Endodermal cell (in vitro differentiated cells): ENCODE measurements around the gene SLC47A1. TPM values are rescaled to one million over a fixed set of nuclear protein-coding genes. Genes with fewer than 3 reads are reported as not detected.

ENCODE experiments used
- DNase-seq: peaks from one replicate; pipeline ENCODE4 v3.0.0-alpha.2; 2017
- H3K27ac ChIP-seq: 2 replicates; pipeline ENCODE4 v1.5.1; 2013; ENCODE audit warnings: mild to moderate bottlenecking, low read depth, low read length, moderate library complexity
- H3K27me3 ChIP-seq: 2 replicates; pipeline ENCODE4 v1.6.1; 2013; ENCODE audit warnings: mild to moderate bottlenecking, low read length, moderate library complexity; ENCODE audit not compliant: insufficient read depth, control insufficient read depth, poor library complexity, severe bottlenecking
- H3K36me3 ChIP-seq: 2 replicates; pipeline ENCODE4 v1.7.0; 2013; ENCODE audit warnings: mild to moderate bottlenecking, low read length, moderate library complexity; ENCODE audit not compliant: control insufficient read depth, insufficient read depth
- H3K4me1 ChIP-seq: one replicate; pipeline ENCODE4 v1.7.0; 2013; ENCODE audit warnings: low read length; ENCODE audit not compliant: control insufficient read depth, insufficient read depth
- H3K4me3 ChIP-seq: 2 replicates; pipeline ENCODE4 v1.5.1; 2013; ENCODE audit warnings: mild to moderate bottlenecking, low read length, moderate library complexity
- H3K9ac ChIP-seq: 2 replicates; pipeline ENCODE4 v1.6.1; 2013; ENCODE audit warnings: mild to moderate bottlenecking, low read length, moderate library complexity; ENCODE audit not compliant: poor library complexity, severe bottlenecking; ENCODE audit errors: extremely low read depth
- H3K9me3 ChIP-seq: 2 replicates; pipeline ENCODE4 v1.6.1; 2013; ENCODE audit warnings: mild to moderate bottlenecking, low read length, moderate library complexity; ENCODE audit not compliant: control insufficient read depth
- H3K27ac Mint-ChIP-seq: 2 replicates; pipeline ENCODE4 v1.8.0; 2020; ENCODE audit warnings: mixed read lengths
- H3K27me3 Mint-ChIP-seq: 2 replicates; pipeline ENCODE4 v1.8.0; 2021; ENCODE audit warnings: mild to moderate bottlenecking, mixed read lengths; ENCODE audit not compliant: insufficient read depth
- H3K36me3 Mint-ChIP-seq: 2 replicates; pipeline ENCODE4 v1.8.0; 2020; ENCODE audit warnings: low read depth, mixed read lengths
- H3K4me1 Mint-ChIP-seq: 2 replicates; pipeline ENCODE4 v1.8.0; 2020; ENCODE audit warnings: mixed read lengths
- H3K4me3 Mint-ChIP-seq: 2 replicates; pipeline ENCODE4 v1.8.0; 2020; ENCODE audit warnings: mild to moderate bottlenecking, moderate library complexity, mixed read lengths
- H3K9me3 Mint-ChIP-seq: 2 replicates; pipeline ENCODE4 v1.8.0; 2020; ENCODE audit warnings: mild to moderate bottlenecking, mixed read lengths
- WGBS, 2 experiments: methylation state at CpG; one replicate each; pipeline versions ENCODE4 v1.1.5 to v1.1.7; 2013; ENCODE audit warnings: missing lambda C conversion rate in 2 of 2, mixed read lengths in 1 of 2; ENCODE audit not compliant: insufficient coverage in 1 of 2, insufficient read length in 1 of 2; 5-methylcytosine and 5-hydroxymethylcytosine counted together
- total RNA-seq, 2 donors: library from RNA; stranded (reverse); fragmentation: NEBNext Ultra II Directional in 1 of 2; extraction: Animal tissue kit (Norgen Biotek cat#: 25700) in 1 of 2; gene quantifications; 2 replicates in 1 of 2; 3 replicates in 1 of 2; pipeline ENCODE4 v1.2.1, GENCODE V29; 2021
- TF ChIP-seq, protein P1 (sequence below): fragments of 200-600 bp; sonication (generic); conservative IDR thresholded peaks from 2 replicates; pipeline ENCODE4 v1.5.0; 2021; ENCODE audit warnings: antibody characterized with exemption, mild to moderate bottlenecking

SLC47A1 gene
- total RNA-seq, 2 donors from 2014 or later = 2.5 to 3.1 TPM

DNA sequence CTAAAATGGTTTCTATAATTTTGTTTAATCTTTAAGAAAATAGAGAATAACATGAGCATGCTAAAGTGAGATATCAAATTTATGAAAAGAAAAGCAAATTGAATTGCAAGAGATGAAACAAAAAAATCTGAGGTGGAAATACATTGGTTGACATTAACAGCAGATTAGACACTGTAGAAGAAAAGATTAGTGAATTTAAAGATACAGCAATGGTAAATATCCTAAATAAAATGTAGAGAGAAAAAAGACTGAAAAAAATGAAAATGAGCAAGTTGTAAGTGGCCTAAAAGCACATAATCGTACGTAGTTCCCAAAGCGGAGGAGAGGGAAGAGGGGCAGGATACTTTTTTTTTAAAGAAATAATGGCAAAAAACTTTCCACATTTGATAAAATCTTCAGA is 84.4 kb downstream of the SLC47A1 start:
- peak overlapping the region; percentile 2 for H3K4me3 ChIP-seq
- Mint-ChIP-seq H3K4me3 (no peak overlapping the region), H3K27ac (no peak overlapping the region), H3K4me1 (no peaks in the 10 kb centered on the region), H3K36me3 (peaks cover 13% of the 10 kb centered on the region), H3K27me3 (no peaks in the 10 kb centered on the region), H3K9me3 (peaks cover 49% of the 10 kb centered on the region)
- TF ChIP-seq, protein P1, sequence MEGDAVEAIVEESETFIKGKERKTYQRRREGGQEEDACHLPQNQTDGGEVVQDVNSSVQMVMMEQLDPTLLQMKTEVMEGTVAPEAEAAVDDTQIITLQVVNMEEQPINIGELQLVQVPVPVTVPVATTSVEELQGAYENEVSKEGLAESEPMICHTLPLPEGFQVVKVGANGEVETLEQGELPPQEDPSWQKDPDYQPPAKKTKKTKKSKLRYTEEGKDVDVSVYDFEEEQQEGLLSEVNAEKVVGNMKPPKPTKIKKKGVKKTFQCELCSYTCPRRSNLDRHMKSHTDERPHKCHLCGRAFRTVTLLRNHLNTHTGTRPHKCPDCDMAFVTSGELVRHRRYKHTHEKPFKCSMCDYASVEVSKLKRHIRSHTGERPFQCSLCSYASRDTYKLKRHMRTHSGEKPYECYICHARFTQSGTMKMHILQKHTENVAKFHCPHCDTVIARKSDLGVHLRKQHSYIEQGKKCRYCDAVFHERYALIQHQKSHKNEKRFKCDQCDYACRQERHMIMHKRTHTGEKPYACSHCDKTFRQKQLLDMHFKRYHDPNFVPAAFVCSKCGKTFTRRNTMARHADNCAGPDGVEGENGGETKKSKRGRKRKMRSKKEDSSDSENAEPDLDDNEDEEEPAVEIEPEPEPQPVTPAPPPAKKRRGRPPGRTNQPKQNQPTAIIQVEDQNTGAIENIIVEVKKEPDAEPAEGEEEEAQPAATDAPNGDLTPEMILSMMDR = no peak
- peaks cover 43% of the 10 kb centered on the region for H3K9me3 ChIP-seq
- no peak overlapping the region for H3K9ac ChIP-seq
- H3K4me1 ChIP-seq = no peaks in the 10 kb centered on the region
- no peak for DNase-seq
- 89 to 93% methylated on average over 2 to 3 of the region's 3 CpGs for WGBS, 2 experiments
- H3K27me3 ChIP-seq = no peaks in the 10 kb centered on the region
- H3K36me3 ChIP-seq = peaks cover 2% of the 10 kb centered on the region
- no peak overlapping the region for H3K27ac ChIP-seq

DNA sequence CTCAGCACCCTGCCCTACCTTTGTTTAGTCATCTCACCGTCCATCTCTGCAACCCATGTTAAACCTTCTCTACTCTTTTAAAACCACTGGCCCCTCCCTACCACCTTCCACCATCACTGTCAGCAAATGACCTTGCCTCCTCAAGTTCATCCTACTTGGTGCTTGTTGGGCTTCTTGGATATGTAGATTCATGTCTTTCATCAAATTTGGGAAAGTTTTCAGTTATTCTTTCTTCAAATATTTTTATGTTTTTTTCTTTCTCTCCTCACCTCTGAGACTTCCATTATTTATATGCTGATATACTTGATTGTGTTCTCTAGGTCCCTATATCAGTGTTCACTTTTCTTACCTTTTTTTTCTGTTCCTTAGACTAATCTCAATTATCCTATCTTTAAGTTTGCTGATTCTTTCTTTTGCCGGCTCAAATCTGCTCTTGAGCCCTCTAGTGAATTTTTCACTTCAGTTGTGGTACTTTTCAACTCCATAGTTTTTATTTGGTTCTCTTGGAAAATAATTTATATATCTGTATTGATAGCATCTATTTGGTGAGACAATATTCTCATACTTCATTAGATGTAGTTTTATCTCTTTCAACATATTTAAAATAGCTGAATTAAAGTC is 86.2 kb downstream of the SLC47A1 start:
- Histone ChIP-seq H3K36me3 (peaks cover 2% of the 10 kb centered on the region), H3K9me3 (peaks cover 43% of the 10 kb centered on the region), H3K27ac (no peak overlapping the region), H3K4me1 (no peaks in the 10 kb centered on the region), H3K27me3 (no peaks in the 10 kb centered on the region), H3K4me3 (peak overlapping the region; percentile 61), H3K9ac (no peak overlapping the region)
- Mint-ChIP-seq H3K4me3 (no peak overlapping the region), H3K27ac (no peak overlapping the region), H3K9me3 (peaks cover 49% of the 10 kb centered on the region), H3K36me3 (peaks cover 13% of the 10 kb centered on the region), H3K27me3 (no peaks in the 10 kb centered on the region), H3K4me1 (no peaks in the 10 kb centered on the region)
- DNase-seq = no peak
- TF ChIP-seq, protein P1 = no peak
- 40 to 50% methylated on average over 2 of the region's 2 CpGs for WGBS, 2 experiments

DNA sequence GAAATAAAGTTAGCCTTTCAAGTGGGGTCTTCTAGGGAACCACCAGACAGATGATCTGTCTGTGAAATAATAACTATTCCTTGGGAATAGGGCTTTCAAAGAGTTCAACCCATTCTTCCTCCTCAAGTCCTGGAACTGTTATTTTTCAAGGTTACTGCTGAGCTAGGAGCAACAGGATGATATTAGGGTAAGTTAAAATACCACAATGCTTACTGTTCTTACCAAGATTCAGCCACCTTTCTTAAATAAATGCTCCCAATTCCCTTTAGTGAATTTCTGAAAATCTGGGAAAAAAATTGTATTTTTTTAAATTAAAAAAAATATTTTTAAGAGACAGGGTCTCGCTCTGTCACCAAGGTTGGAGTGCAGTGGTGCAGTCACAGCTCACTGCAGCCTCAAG is 88.0 kb downstream of the SLC47A1 start:
- H3K27ac Mint-ChIP-seq = no peak overlapping the region

More for the DNA sequence above, 88.0 kb downstream of the SLC47A1 start:
- peaks cover 2% of the 10 kb centered on the region for H3K36me3 ChIP-seq
- H3K9ac ChIP-seq = no peak overlapping the region
- no peaks in the 10 kb centered on the region for H3K27me3 ChIP-seq
- no peaks in the 10 kb centered on the region for H3K4me1 ChIP-seq
- Mint-ChIP-seq H3K36me3 (peaks cover 13% of the 10 kb centered on the region), H3K9me3 (peaks cover 50% of the 10 kb centered on the region), H3K27me3 (no peaks in the 10 kb centered on the region), H3K4me3 (no peak overlapping the region), H3K4me1 (no peaks in the 10 kb centered on the region)
- peaks cover 43% of the 10 kb centered on the region for H3K9me3 ChIP-seq
- 94 to 100% methylated on average over 1 of the region's 1 CpG for WGBS, 2 experiments
- TF ChIP-seq, protein P1 = no peak
- no peak overlapping the region for H3K4me3 ChIP-seq
- H3K27ac ChIP-seq = no peak overlapping the region
- DNase-seq = no peak
